ENCODE data around the gene TBXA2R.

DNA sequence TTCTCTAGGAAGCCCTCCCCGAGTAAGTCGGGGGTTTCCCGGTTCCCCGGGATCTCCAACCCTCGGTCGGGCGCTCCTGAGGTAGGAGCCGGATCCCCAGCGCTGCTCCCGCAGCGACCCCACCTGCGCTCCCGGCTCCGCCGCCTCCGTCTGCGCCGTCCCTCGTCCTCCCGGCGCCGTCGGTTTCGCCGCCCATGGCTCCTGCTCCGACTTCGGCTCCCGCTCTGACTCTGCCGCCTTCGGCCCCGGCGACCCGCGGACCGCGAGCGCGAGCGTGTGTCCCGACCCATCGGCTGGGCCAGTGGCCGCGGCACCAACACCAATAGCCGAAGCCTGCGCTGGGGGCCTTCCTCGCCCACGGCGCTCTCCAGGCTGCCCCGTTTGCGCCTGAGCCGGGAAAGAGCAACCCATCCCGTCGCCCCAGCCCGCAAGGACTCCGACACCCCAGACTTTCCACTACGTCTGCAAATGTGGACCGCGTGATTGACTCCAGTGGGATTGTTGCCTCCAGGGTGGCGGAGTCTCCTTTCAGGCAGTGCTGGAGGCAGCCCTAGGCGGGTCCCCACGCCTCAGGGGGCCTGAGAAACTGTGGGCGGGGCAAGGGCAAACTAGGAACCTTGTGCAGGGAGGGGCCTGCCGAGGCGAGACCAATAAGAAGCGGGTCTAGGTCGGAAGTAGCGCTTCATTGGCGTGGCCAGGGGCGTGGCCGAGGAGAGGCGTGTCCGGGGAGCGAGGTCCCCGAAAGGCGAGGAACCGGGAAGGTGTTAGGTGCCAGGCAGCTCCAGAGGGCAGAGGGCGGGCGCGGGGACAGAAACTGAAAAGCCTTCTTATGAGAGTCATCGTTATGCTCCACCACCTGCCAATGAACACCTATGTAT lies 20.0 kb upstream of the TBXA2R start, which contains the start of gene CACTIN:
- TF ChIP-seq CTCF (IDR thresholded peaks at IDR 0.05) (peak in 2 of 5 experiments; percentile 42 to 65), POLR2A (IDR thresholded peaks at IDR 0.05) (peak; percentile 60 to 82), EP300 (IDR thresholded peaks at IDR 0.05) (peak; percentile 95 to 98)
